Measurements from ENCODE around the gene RTL10.

DNA sequence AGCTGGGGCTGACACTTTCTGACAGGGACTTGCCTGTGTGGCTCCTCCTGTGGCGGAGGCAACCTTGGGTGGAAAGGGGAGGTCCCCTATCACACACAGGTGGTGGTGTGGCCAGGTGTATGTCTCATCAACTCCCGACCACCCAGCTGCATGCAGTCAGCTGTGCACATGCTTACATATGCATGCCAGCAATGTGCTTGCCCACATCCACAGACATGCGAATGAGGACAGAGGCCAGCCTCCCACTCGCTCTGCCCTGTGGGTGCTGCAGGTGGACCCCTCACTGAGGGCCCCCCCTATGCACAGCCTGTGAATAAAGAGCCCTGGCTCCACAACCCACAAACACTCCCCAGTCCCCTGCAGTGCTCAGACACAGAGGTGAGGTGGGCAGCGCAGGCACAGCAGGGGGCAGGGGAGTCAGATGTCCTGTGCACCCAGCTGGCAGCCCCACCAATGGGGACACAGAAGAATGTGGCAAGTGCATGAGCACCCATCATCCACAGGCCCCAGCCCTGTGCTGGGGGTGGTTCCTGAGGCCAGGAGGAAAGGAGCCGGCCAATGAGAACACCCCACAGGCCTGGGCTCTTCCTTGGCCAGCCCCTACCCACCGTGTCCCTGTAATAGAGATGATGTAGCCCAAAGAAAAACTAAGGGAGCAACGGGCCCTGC is 9.5 kb downstream of the RTL10 start:
- TF ChIP-seq, protein P1, sequence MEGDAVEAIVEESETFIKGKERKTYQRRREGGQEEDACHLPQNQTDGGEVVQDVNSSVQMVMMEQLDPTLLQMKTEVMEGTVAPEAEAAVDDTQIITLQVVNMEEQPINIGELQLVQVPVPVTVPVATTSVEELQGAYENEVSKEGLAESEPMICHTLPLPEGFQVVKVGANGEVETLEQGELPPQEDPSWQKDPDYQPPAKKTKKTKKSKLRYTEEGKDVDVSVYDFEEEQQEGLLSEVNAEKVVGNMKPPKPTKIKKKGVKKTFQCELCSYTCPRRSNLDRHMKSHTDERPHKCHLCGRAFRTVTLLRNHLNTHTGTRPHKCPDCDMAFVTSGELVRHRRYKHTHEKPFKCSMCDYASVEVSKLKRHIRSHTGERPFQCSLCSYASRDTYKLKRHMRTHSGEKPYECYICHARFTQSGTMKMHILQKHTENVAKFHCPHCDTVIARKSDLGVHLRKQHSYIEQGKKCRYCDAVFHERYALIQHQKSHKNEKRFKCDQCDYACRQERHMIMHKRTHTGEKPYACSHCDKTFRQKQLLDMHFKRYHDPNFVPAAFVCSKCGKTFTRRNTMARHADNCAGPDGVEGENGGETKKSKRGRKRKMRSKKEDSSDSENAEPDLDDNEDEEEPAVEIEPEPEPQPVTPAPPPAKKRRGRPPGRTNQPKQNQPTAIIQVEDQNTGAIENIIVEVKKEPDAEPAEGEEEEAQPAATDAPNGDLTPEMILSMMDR (conservative IDR thresholded peaks at IDR 0.05) = no peak
- TF ChIP-seq ZFX (IDR thresholded peaks at IDR 0.05) = no peak
